HG02970 (cell line): Measurements from ENCODE around the gene LHX6.

ENCODE experiments used
- ATAC-seq: cut with Tn5 transposase; IDR thresholded peaks from one replicate; pipeline ENCODE4 v1.9.1; 2021; ENCODE audit warnings: mild to moderate bottlenecking, moderate library complexity, moderate number of reproducible peaks; ENCODE audit not compliant: unreplicated experiment, low FRiP score

LHX6 gene

DNA sequence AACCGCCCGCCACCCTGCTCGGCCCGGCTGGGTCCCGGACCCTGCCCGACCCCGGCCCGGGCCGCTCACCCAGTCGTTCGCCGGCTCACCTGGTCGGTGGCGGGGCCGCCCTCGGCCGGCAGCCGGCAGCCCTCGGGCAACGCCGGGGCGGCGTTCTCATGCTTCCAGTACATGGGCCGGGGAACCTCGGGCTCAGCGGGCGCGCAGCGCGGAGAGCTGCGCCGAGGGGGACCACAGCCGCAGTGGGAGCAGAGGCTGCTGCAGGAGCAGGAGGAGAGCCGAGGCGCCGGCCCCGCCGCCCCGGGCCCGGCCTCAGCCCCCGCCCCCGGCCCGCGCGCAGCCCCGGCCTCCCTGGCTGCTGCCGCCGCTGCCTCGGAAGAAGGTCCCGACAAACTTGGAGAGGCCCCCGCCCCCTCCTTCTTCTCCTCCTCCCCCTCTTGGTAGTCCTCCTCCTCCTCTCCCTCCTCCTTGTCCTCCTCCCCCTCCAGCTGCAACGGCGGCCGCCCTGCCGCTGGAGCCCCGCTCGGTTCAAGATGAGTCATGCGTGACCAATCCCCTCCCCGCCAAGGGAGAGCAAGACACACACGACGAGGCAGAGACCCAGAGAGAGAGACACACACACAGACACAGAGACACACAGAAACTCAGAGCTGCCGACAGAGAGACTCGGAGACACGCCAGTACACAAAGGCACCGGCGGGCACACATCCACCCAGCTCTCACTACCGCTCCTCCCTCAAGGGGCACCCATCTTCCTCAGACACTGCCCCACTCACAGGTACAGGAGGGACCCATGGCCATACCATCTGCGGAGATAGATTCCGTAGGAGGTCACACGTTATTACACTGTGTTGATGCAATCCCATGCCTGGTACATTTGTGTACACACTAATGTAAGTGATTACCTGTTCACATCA, at the start of gene LHX6:
Gene LHX6 (minus strand): TSS at position 390 of the 917 bp plus-strand sequence. CDS start 217 bp downstream, at position 173.
- ATAC-seq: no peak

DNA sequence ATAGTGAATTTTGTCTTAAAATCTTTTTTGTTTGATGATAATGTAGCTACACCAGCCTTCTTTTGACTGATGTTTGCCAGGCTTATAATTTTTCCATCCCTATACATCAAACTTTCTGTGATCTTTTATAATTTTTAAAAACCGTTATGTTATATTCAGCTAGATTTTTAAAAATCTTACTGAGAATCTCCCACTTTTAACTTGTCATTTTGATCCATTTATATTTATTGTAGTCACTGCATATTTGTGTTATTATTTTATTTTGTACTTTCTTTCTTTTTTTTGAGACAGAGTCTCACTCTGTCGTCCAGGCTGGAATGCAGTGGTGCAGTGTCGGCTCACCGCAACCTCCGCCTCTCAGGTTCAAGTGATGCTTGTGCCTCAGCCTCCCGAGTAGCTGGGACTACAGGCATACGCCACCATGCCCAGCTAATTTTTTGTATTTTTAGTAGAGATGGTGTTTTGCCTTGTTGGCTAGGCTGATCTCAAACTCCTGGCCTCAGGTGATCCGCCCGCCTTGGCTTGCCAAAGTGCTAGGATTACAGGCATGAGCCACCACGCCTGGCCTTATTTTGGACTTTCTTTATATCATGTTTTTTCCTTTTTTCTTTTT, 48.6 kb upstream of the LHX6 start:
- ATAC-seq: no peak

GRCh38 chr9:122276096-122276495, 47.3 kb upstream of the LHX6 start:
- ATAC-seq: no peak

GRCh38 chr9:122274055-122274454, 45.3 kb upstream of the LHX6 start:
- ATAC-seq: no peak

GRCh38 chr9:122268041-122268814, 39.5 kb upstream of the LHX6 start:
- no peak for ATAC-seq

- ATAC-seq: peak; percentile 24
These were observed 36.6 kb upstream of the LHX6 start for GRCh38 chr9:122265149-122265915.

DNA sequence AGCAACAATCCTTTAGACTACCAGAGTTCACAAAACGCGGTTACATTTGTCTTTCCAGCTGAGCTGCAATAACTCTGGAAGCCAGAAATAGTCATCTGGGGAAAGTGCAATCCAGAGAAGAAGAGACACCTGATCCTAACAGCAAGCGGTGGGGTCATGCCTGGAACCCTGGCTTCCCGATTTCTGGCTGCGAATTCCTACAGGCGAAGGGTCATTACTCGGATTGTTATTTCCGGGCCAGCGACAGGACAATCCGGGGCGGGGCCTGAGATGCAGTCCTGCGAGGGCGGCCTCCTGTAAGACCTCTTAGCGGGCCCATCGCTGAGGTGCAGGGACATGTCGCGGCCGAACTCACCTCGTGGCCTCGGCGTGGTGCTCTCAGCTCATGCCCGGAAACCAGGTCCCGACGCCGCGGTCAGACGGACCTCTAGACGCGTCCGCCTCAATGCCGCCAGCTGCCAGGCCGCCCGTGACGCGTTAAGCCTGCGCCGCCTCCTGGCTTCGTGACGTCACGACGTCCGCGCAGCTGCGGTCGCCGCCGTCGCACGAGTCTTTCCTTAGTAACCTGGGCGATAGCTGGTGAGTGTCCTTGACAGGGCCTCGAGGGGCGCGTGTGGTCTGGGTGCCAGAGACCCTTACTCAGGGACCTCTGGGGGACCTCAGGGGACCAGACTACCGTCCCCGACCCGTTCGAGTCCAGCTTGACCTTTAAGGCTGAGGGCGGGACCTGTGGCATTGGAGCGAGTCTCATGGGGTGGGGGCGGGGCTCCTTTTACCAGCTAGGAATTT, 35.8 kb upstream of the LHX6 start, which contains the start of the genes MRRF and RBM18:
Gene MRRF (plus strand): TSS at position 523 of the 789 bp plus-strand sequence. CDS start 6,010 bp downstream, outside the sequence.
Gene RBM18 (minus strand): TSS at position 481 of the 789 bp plus-strand sequence. CDS start 3,348 bp downstream, outside the sequence.
- ATAC-seq: peak; percentile 86

DNA sequence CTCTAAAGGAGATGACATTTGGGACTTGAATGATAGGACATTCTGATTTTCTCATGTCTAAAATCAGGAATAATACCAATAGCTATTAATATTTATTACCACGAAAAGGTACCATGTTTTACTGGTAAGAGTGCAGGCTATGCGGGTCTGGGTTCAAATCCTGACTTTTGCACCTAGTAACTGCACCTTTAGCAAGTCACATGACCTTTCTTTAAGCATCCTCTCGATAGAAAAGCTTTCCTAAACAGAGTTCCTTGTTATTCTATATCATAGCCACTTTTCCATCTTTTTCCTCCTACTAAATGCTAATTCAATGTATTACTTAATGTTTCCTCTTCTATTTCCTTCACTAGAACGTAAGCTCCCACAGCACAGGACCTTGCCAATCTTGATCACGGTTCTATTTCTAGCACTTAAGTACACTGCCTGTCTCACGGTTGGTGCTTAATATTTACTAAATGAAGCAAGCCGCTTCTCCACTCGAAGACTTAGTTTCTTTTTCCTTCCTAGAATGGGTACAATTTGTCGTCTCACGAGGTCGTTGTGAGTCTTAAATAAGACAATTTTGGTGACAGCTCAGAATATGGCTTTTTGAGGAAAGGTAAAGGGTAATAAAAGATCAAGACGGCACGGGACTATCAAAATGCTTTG, 35.1 kb upstream of the LHX6 start:
- ATAC-seq: no peak

- no peak for ATAC-seq
These were observed 33.3 kb upstream of the LHX6 start for GRCh38 chr9:122262073-122262472.

GRCh38 chr9:122261469-122261881, 32.7 kb upstream of the LHX6 start:
- no peak for ATAC-seq

DNA sequence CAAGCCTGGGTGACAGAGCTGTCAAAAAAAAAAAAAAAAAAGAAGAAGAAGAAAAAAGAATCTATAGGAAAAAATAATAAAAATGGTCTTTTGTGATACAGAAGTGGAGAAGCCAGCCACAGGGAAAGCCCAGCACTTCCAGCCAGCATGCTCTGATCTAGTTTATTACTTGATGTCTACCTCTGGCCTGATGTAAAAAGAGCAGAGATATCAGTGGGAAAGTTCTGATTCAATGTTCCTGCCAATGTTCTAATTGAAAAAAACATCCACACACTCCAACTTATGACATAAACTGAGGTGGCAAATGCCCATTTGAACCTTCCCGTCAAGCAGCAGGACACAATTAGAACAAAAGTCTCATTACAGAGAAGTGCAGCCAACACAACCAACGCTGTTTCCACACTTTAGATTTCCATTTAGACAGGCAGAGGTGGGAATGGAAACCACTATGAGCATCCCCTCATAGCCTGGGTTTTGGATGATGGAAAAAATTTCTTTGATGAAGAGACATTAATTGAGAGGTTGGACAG, 30.2 kb upstream of the LHX6 start:
- ATAC-seq: no peak

DNA sequence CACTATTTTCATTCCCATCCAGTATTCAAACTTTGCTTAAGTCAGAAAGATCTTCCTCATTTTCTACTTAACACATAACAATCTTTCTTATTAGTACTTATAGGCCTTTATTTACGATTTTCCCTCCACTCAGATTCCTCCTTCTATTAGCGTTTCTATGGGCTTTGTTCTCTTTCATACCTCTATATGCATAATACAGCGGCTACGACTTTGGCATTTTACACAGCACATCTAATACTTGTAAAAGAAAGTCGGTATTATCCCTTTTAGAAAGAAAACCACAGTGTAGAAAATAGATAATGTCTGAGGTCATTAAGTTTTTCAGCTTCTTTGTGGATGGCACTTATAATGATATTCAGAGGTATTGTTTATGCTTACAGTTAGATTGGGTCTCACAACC, 27.4 kb upstream of the LHX6 start:
- no peak for ATAC-seq

GRCh38 chr9:122254761-122255160, 26.0 kb upstream of the LHX6 start:
- no peak for ATAC-seq

DNA sequence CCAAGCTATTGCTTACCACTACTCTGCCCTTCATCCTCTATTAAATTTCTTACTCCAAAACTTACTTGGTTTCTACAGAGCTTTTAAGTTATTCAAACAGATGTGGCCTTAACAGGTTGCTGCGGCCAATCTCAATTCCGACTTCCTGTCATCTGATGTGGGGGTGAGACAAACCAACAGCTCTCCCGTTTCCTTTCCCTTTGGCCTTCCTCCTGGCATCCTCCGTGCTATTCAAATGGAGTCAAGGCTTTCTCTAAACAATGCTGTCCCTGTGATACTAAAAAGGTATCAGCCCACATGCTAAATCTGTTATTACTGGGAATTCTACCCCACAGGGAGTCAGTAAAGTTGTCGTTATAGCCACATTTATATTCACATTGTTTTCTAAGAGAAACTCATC, 24.0 kb upstream of the LHX6 start:
- no peak for ATAC-seq

DNA sequence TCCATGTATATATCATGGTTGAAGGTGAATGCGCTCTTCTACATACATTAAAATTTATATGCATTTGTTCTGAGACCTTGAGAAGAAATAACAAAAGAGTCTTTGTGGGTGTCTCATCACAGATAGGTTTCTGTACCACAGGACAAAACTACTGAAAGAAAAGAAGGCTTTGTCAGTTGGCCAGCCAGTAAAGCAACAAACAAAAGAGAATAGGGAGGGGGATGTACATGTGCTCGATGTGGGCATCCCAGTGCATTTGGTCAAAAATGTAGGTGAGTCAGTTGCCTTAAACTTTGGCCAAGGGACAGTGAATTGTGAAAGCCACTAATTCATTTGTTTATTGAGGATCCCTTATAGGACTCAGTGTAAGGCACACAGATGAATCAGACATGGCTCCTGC, 22.6 kb upstream of the LHX6 start:
- ATAC-seq: no peak

DNA sequence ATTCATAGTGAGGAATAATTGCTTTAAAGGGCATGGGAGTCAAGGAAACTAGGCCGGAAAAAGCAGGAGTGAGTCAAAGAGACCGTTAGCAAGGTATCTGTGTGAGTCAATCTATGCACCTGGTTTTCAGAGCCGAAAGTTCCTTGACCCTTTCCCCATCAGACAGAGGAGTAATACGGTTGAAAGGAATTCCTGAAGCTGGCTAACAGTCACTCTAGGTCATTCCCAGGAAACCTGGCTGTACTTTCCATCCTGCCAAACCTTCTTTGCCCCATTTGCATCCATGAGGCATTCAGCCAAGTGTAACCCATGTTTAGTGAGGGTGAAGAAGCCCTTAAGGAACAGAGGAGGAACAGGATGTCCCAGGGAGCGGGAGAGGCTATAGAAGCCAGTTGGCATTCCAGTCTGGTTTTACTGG, 19.7 kb upstream of the LHX6 start:
- no peak for ATAC-seq

GRCh38 chr9:122246666-122247065, 17.9 kb upstream of the LHX6 start:
- ATAC-seq: no peak

DNA sequence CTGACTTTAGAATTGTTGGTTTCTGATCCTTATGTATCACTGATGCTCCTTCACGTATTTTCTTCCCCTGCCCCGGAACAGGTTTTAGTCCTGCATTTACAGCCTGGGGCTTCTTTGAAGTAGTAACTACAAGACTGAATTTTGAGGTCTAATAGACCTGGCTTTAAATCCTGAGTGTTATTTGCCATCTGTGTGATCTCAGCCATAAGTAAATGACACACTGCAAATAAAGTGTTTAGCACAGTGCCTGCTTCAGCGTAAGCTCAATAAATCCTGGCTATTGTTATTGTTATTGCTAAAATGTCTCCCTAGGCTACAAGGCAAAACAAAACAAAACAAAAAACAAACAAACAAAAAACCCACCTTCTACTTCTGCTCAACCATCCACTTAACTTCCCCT, 15.6 kb upstream of the LHX6 start:
- ATAC-seq: no peak
